HG03439 (cell line): Measurements from ENCODE around the gene CNTNAP1.
"Not testable (repeated sequence)": the region's sequence is repeated elsewhere in the genome, so short reads cannot be mapped to it uniquely, and the experiment has no call there.

Experiments
- ATAC-seq: cut with Tn5 transposase; IDR thresholded peaks from one replicate; pipeline ENCODE4 v1.9.1; 2021; ENCODE audit warnings: mild to moderate bottlenecking, moderate library complexity; ENCODE audit not compliant: unreplicated experiment

The CNTNAP1 gene

GRCh38 chr17:42681976-42682721 is at the start of gene CNTNAP1:
CNTNAP1 (plus strand) TSS chr17:42682531; CDS start chr17:42682830, 299 bp downstream.
- no peak for ATAC-seq

- no peak for ATAC-seq
Observed at GRCh38 chr17:42632949-42633444, 49.3 kb upstream of the CNTNAP1 start.

- ATAC-seq: no peak
Observed at GRCh38 chr17:42639525-42640113, 42.7 kb upstream of the CNTNAP1 start.

- no peak for ATAC-seq
Observed at GRCh38 chr17:42640121-42640520, 42.2 kb upstream of the CNTNAP1 start.

- no peak for ATAC-seq
Observed at GRCh38 chr17:42642336-42642735, 40.0 kb upstream of the CNTNAP1 start.

GRCh38 chr17:42647778-42648177 is 34.6 kb upstream of the CNTNAP1 start:
- no peak for ATAC-seq

- ATAC-seq: no peak
Observed at GRCh38 chr17:42651392-42651791, 30.9 kb upstream of the CNTNAP1 start.

GRCh38 chr17:42653179-42654124 is 28.9 kb upstream of the CNTNAP1 start:
- ATAC-seq: no peak

- ATAC-seq: no peak
Observed at GRCh38 chr17:42655528-42655927, 26.8 kb upstream of the CNTNAP1 start.

GRCh38 chr17:42657824-42658588 is 24.3 kb upstream of the CNTNAP1 start:
- no peak for ATAC-seq

GRCh38 chr17:42659079-42659931 is 23.0 kb upstream of the CNTNAP1 start, which contains the start of gene TUBG2:
TUBG2 (plus strand) TSS chr17:42659284; CDS start chr17:42659504, 220 bp downstream.
- peak; percentile 66 for ATAC-seq

GRCh38 chr17:42659932-42660274 is 22.4 kb upstream of the CNTNAP1 start:
- ATAC-seq: not testable (repeated sequence)

- ATAC-seq: no peak
Observed at GRCh38 chr17:42660692-42661345, 21.5 kb upstream of the CNTNAP1 start.

- no peak for ATAC-seq
Observed at GRCh38 chr17:42665581-42666001, 16.7 kb upstream of the CNTNAP1 start.

GRCh38 chr17:42666126-42666525 is 16.2 kb upstream of the CNTNAP1 start:
- ATAC-seq: not testable (repeated sequence)

GRCh38 chr17:42667088-42667951 is 15.0 kb upstream of the CNTNAP1 start:
- no peak for ATAC-seq

- ATAC-seq: no peak
Observed at GRCh38 chr17:42669705-42669976, 12.7 kb upstream of the CNTNAP1 start.
